Upper lobe of left lung (tissue), 6 donors: ENCODE measurements around the gene COG5. TPM values are rescaled to one million over a fixed set of nuclear protein-coding genes. Genes with fewer than 3 reads are reported as not detected.

ENCODE experiments used
- ATAC-seq, 2 donors: fragments of 200-7000 bp; cut with Tn5 transposase; one replicate each; pipeline ENCODE4 v1.9.1; 2022; ENCODE audit warnings: mild to moderate bottlenecking in 2 of 2, moderate library complexity in 2 of 2; ENCODE audit not compliant: low FRiP score in 2 of 2
- DNase-seq, 2 donors: peaks; one replicate each; pipeline ENCODE4 v3.0.0-alpha.2; 2019 to 2020
- H3K27ac ChIP-seq, 4 donors: fragments of 200-600 bp; sonication (generic); one replicate each; pipeline ENCODE4 v1.5.1; 2016 to 2019
- H3K27me3 ChIP-seq, 4 donors: fragments of 200-600 bp; sonication (generic); one replicate each; pipeline ENCODE4 v1.5.1; 2017 to 2019
- H3K36me3 ChIP-seq, 4 donors: fragments of 200-600 bp; sonication (generic); one replicate each; pipeline ENCODE4 v1.5.1; 2016 to 2019
- H3K4me1 ChIP-seq, 4 donors: fragments of 200-600 bp; sonication (generic); one replicate each; pipeline ENCODE4 v1.5.1; 2018 to 2019
- H3K4me3 ChIP-seq, 4 donors: fragments of 200-600 bp; sonication (generic); one replicate each; pipeline ENCODE4 v1.5.1; 2017 to 2019; ENCODE audit warnings: mild to moderate bottlenecking in 2 of 4, moderate library complexity in 1 of 4
- H3K9me3 ChIP-seq, 4 donors: fragments of 200-600 bp; sonication (generic); one replicate each; pipeline ENCODE4 v1.5.1; 2018 to 2019
- CTCF ChIP-seq, 6 experiments: fragments of 450-650 bp in 4 of 6; fragments of 200-600 bp in 2 of 6; sonication (generic) in 2 of 6; IDR thresholded peaks; one replicate each; pipeline ENCODE4 v1.5.1; 2016 to 2019; ENCODE audit warnings: antibody characterized with exemption in 6 of 6
- EP300 ChIP-seq, 4 donors: sonication (generic); formaldehyde crosslinking; IDR thresholded peaks; one replicate each; pipeline ENCODE4 v1.5.1; 2017; ENCODE audit warnings: antibody characterized with exemption in 4 of 4, control low read depth in 2 of 4
- POLR2A ChIP-seq, 4 donors: fragments of 450-650 bp; IDR thresholded peaks; one replicate each; pipeline ENCODE4 v1.5.1; 2016 to 2017; ENCODE audit warnings: antibody characterized with exemption in 4 of 4, mild to moderate bottlenecking in 2 of 4
- POLR2AphosphoS5 ChIP-seq, 2 donors: sonication (generic); formaldehyde crosslinking; IDR thresholded peaks; one replicate each; pipeline ENCODE4 v1.5.1; 2017; ENCODE audit warnings: antibody characterized with exemption in 2 of 2
- WGBS, 2 donors: methylation state at CpG; one replicate each; pipeline ENCODE4 v1.1.5; 2017 to 2018; 5-methylcytosine and 5-hydroxymethylcytosine counted together
- small RNA-seq, 4 donors: library from RNA; depleted of rRNA; stranded (forward); fragments of <200 nt; gene quantifications; one replicate each; pipeline ENCODE3, GENCODE V24; 2016
- total RNA-seq, 6 donors: library from RNA; depleted of rRNA in 4 of 6; stranded (reverse); fragments of >200 nt in 4 of 6; gene quantifications; one replicate each; pipeline versions ENCODE4 v1.1.0 to v1.2.1, GENCODE V29; 2016 to 2021
- donor health status: DM: no; HTN: no; CAD: no; lungs with moderate emphysema.
- donor health status: DM: no; HTN: yes; CAD: no; lungs with severe emphysema.

COG5 gene
- total RNA-seq, 6 donors from 2014 or later: 31.6 to 88.0 (median 50.5) TPM

DNA sequence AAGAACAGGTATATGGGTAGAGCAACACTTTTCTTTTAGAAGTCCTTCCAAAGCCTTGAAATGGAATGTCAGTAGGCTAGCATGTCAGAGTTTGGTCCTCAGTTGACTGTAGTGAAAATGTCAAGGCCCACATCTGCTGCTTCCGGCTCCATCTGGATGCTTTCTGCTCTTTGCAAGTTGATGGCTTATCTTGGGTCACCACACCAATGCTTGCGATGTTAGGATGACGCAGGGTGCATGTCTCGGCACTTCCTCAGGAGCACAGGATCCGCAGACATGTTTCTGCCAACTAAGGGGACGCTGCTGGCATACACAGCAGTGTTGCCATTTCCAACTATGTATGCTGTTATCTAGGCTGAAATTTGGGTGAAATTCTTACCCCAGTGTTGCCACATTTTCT, 408.9 kb downstream of the COG5 start:
- Histone ChIP-seq H3K27ac (no peak overlapping the region), H3K36me3 (no peaks in the 10 kb centered on the region), H3K27me3 (no peaks in the 10 kb centered on the region), H3K9me3 (no peaks in the 10 kb centered on the region), H3K4me1 (no peaks in the 10 kb centered on the region), H3K4me3 (no peak overlapping the region)
- DNase-seq (no peak), ATAC-seq (no peak)
- TF ChIP-seq EP300 (IDR thresholded peaks at IDR 0.05) (no peak), POLR2A (IDR thresholded peaks at IDR 0.05) (no peak), CTCF (IDR thresholded peaks at IDR 0.05) (no peak), POLR2AphosphoS5 (IDR thresholded peaks at IDR 0.05) (no peak)
- 97 to 100% methylated on average over 2 to 6 of the region's 6 CpGs for WGBS, 2 donors

GRCh38 chr7:107152011-107152410, 411.7 kb downstream of the COG5 start:
- WGBS, 2 donors: 48 to 49% methylated on average over 4 of the region's 4 CpGs
- ATAC-seq (no peak), DNase-seq (no peak)
- Histone ChIP-seq H3K36me3 (no peaks in the 10 kb centered on the region), H3K4me1 (peaks cover 0 to 6% (median 4%) of the 10 kb centered on the region in 4 donors), H3K27ac (no peak overlapping the region), H3K9me3 (no peaks in the 10 kb centered on the region), H3K27me3 (no peaks in the 10 kb centered on the region), H3K4me3 (no peak overlapping the region)
- TF ChIP-seq POLR2AphosphoS5 (IDR thresholded peaks at IDR 0.05) (no peak), POLR2A (IDR thresholded peaks at IDR 0.05) (no peak), EP300 (IDR thresholded peaks at IDR 0.05) (no peak), CTCF (IDR thresholded peaks at IDR 0.05) (no peak)

Small RNA genes within 50 kb of the gene (small RNA-seq; reads per million reads assigned to genes)
- 0 reads per million in 4 donors for gene AC002381.1
- 0 reads per million in 4 donors for gene RF01233

Other genes with a start within 250 kb of the COG5 start
- gene GPR22, start 93.9 kb downstream of the COG5 start, total RNA-seq: not detected
- gene DUS4L, start 51 bp upstream of the COG5 start, total RNA-seq: 10 to 100 TPM in 1 of 6 donors, 1 to 10 TPM in 5; 1.3 to 25.1 (median 6.1) TPM
- 10 to 100 TPM; 29.6 to 97.0 (median 62.2) TPM for gene BCAP29, start 16.3 kb upstream of the COG5 start, total RNA-seq
- 1 to 10 TPM in 1 of 6 donors, under 1 TPM in 5; 0.11 to 1.0 (median 0.56) TPM for gene SLC26A4, start 96.9 kb upstream of the COG5 start, total RNA-seq
- gene CBLL1, start 180.2 kb upstream of the COG5 start, total RNA-seq: 10 to 100 TPM; 15.1 to 36.8 (median 22.0) TPM
- 1 to 10 TPM in 1 of 6 donors, under 1 TPM in 2, not detected in 3; 0.43 to 5.4 (median 0.67) TPM for gene SLC26A3, start 239.3 kb upstream of the COG5 start, total RNA-seq